ENCODE results near the gene LIAS. TPM values are rescaled to one million over a fixed set of nuclear protein-coding genes. Genes with fewer than 3 reads are reported as not detected.
A peak's percentile ranks its signal among the peaks of the same experiment; 100 is the strongest.

LIAS gene
- total and polyA plus RNA-seq, 10 of the 15 experiments (the other 5 are each of a cell fraction or from before 2014, with no cell fraction given): 17.9 to 32.3 (median 26.4) TPM

- TF ChIP-seq TCF7 (IDR thresholded peaks at IDR 0.05; ENCODE audit: borderline replicate concordance) (no peak), IKZF1 (conservative IDR thresholded peaks at IDR 0.05) (no peak), ELK1 (IDR thresholded peaks at IDR 0.05; ENCODE audit: low read depth, low read length) (no peak), E4F1 (IDR thresholded peaks at IDR 0.05; ENCODE audit: borderline replicate concordance, partially characterized antibody) (no peak), FOXM1 (IDR thresholded peaks at IDR 0.05; ENCODE audit: low read depth, low read length) (no peak), ZNF687 (IDR thresholded peaks at IDR 0.05) (no peak), CREB1 (IDR thresholded peaks at IDR 0.05; ENCODE audit: low read depth) (peak; percentile 76), E2F8 (IDR thresholded peaks at IDR 0.05; ENCODE audit: low read depth, partially characterized antibody) (no peak), HCFC1 (IDR thresholded peaks at IDR 0.05; ENCODE audit: low read length) (no peak), ATF2 (IDR thresholded peaks at IDR 0.05; ENCODE audit: low read length) (0 out of 2 replicates have a peak, but pooled peaks have one; percentile 26), ATF7 (IDR thresholded peaks at IDR 0.05; ENCODE audit: low read depth) (peak; percentile 86), USF2 (IDR thresholded peaks at IDR 0.05; ENCODE audit: borderline replicate concordance, low read depth, low read length) (no peak), CTCF (IDR thresholded peaks at IDR 0.05 in 2 of 3, conservative IDR thresholded peaks at IDR 0.05 in 1 of 3; ENCODE audit: control insufficient read depth in 2 of 3, extremely low read depth in 1 of 3, insufficient read depth in 1 of 3, low read depth in 3 of 3, low read length in 3 of 3) (no peak; a peak in 1 of 6 replicates)
Observed at GRCh38 chr4:39464886-39465501, 6.1 kb downstream of the LIAS start (continued).

All from GM12878 (cell line).